Measurements from ENCODE around the gene SLC41A3.

- TF ChIP-seq POLR2A (IDR thresholded peaks at IDR 0.05) (no peak), CTCF (IDR thresholded peaks at IDR 0.05) (no peak), POLR2AphosphoS5 (IDR thresholded peaks at IDR 0.05; ENCODE audit: insufficient read depth in 1 of 2, low read depth in 1 of 2) (no peak)
Observed at GRCh38 chr3:126098391-126098858, 14.5 kb upstream of the SLC41A3 start.
